Small intestine (tissue), 7 donors: ENCODE results near the gene CELF2. TPM values are rescaled to one million over a fixed set of nuclear protein-coding genes. Genes with fewer than 3 reads are reported as not detected.
A peak's percentile ranks its signal among the peaks of the same experiment; 100 is the strongest.

ENCODE experiments used
- DNase-seq, 2 donors: peaks; one replicate each; pipeline versions ENCODE4 v3.0.0 to v3.0.0-alpha.2; 2013
- FAIRE-seq: peaks from 2 replicates; lab custom pipeline; 2012; peaks lifted over from hg19 to GRCh38; lab: Jason Lieb, UNC
- H3K27ac ChIP-seq, 3 donors: one replicate each; pipeline ENCODE4 v1.5.1; 2013; ENCODE audit warnings: low read length in 2 of 3, mild to moderate bottlenecking in 2 of 3, control low read depth in 1 of 3, inconsistent platforms in 1 of 3, low read depth in 1 of 3, moderate library complexity in 1 of 3
- H3K27me3 ChIP-seq, 3 donors: one replicate each; pipeline ENCODE4 v1.6.1; 2013; ENCODE audit warnings: low read length in 3 of 3, inconsistent platforms in 1 of 3; ENCODE audit not compliant: control insufficient read depth in 3 of 3, insufficient read depth in 3 of 3
- H3K36me3 ChIP-seq, 3 donors: one replicate each; pipeline ENCODE4 v1.6.1; 2013; ENCODE audit warnings: low read length in 3 of 3, inconsistent platforms in 1 of 3, low read depth in 1 of 3, mild to moderate bottlenecking in 1 of 3, moderate library complexity in 1 of 3; ENCODE audit not compliant: control insufficient read depth in 3 of 3, insufficient read depth in 2 of 3
- H3K4me1 ChIP-seq, 3 donors: one replicate each; pipeline ENCODE4 v1.6.1; 2013; ENCODE audit warnings: low read length in 2 of 3, inconsistent platforms in 1 of 3, low read depth in 1 of 3, mild to moderate bottlenecking in 1 of 3, moderate library complexity in 1 of 3; ENCODE audit not compliant: control insufficient read depth in 3 of 3, insufficient read depth in 2 of 3
- H3K4me3 ChIP-seq, 3 donors: one replicate each; pipeline ENCODE4 v1.5.1; 2013; ENCODE audit warnings: low read length in 3 of 3, control low read depth in 1 of 3, inconsistent platforms in 1 of 3, low read depth in 1 of 3, mild to moderate bottlenecking in 1 of 3, moderate library complexity in 1 of 3
- H3K9me3 ChIP-seq, 2 donors: one replicate each; pipeline ENCODE4 v1.6.1; 2013; ENCODE audit warnings: low read depth in 1 of 2, low read length in 1 of 2; ENCODE audit not compliant: control insufficient read depth in 2 of 2, insufficient read depth in 1 of 2
- WGBS, 3 donors: extraction: QIAGEN DNeasy Blood & Tissue Kit; methylation state at CpG; one replicate each; pipeline ENCODE4 v1.1.7; 2013; 5-methylcytosine and 5-hydroxymethylcytosine counted together
- polyA plus RNA-seq, 4 donors: library from polyadenylated mRNA; stranded (reverse) in 3 of 4; unstranded in 1 of 4; fragments of 200-250 nt in 3 of 4; fragments of 120-200 nt in 1 of 4; gene quantifications; one replicate each; pipeline versions ENCODE4 v1.2.1 to v1.2.3, GENCODE V29; 2013
- donor health status: healthy with polysubstance abuse.
- donor health status: control.
- donor health status: control.
- donor health status: Bipolar disorder and iron deficiency.
- donor health status: healthy.

The CELF2 gene
- polyA plus RNA-seq, 4 donors: 1.8 to 11.6 (median 6.1) TPM

GRCh38 chr10:11007476-11008020 lies 10.1 kb upstream of the CELF2 start:
- 88 to 89% (median 89%) methylated on average over 16 of the region's 16 CpGs for WGBS, 3 donors
- Histone ChIP-seq H3K36me3 (no peaks in the 10 kb centered on the region), H3K4me1 (no peaks in the 10 kb centered on the region), H3K4me3 (no peak overlapping the region), H3K27me3 (peaks cover 0 to 8% (median 0%) of the 10 kb centered on the region in 3 donors), H3K9me3 (no peaks in the 10 kb centered on the region), H3K27ac (no peak overlapping the region)
- no peak for FAIRE-seq
- DNase-seq: no peak

GRCh38 chr10:11009471-11010308 lies 8.0 kb upstream of the CELF2 start:
- peaks cover 0 to under 1% (median 0%) of the 10 kb centered on the region in 3 donors for H3K4me1 ChIP-seq
- no peak for DNase-seq
- H3K27me3 ChIP-seq: peaks cover 0 to 13% (median 0%) of the 10 kb centered on the region in 3 donors
- peak overlapping the region in 1 of 3 donors; percentile 21 for H3K27ac ChIP-seq
- no peaks in the 10 kb centered on the region for H3K36me3 ChIP-seq
- no peak overlapping the region for H3K4me3 ChIP-seq
- H3K9me3 ChIP-seq: no peaks in the 10 kb centered on the region
- WGBS, 3 donors: 74 to 80% (median 77%) methylated on average over 13 of the region's 13 CpGs
- FAIRE-seq: no peak

GRCh38 chr10:11010582-11010981 lies 7.1 kb upstream of the CELF2 start:
- DNase-seq: no peak
- Histone ChIP-seq H3K27ac (no peak overlapping the region), H3K9me3 (no peaks in the 10 kb centered on the region), H3K4me3 (no peak overlapping the region), H3K4me1 (peaks cover 0 to 2% (median 0%) of the 10 kb centered on the region in 3 donors), H3K36me3 (no peaks in the 10 kb centered on the region), H3K27me3 (peaks cover 0 to 16% (median 0%) of the 10 kb centered on the region in 3 donors)
- 89 to 93% (median 91%) methylated on average over 6 of the region's 6 CpGs for WGBS, 3 donors
- FAIRE-seq: no peak

- peaks cover 0 to 14% (median 0%) of the 10 kb centered on the region in 3 donors for H3K27me3 ChIP-seq
- no peak for FAIRE-seq
- H3K4me1 ChIP-seq: peaks cover 0 to 2% (median 0%) of the 10 kb centered on the region in 3 donors
- WGBS, 3 donors: 64 to 83% (median 67%) methylated on average over 2 of the region's 2 CpGs
- H3K9me3 ChIP-seq: no peaks in the 10 kb centered on the region
- no peaks in the 10 kb centered on the region for H3K36me3 ChIP-seq
- H3K4me3 ChIP-seq: no peak overlapping the region
- no peak overlapping the region for H3K27ac ChIP-seq
- DNase-seq: no peak
Measured at GRCh38 chr10:11011436-11011835, 6.2 kb upstream of the CELF2 start.

- 18 to 53% (median 20%) methylated on average over 3 of the region's 3 CpGs for WGBS, 3 donors
- no peak overlapping the region for H3K27ac ChIP-seq
- H3K36me3 ChIP-seq: no peaks in the 10 kb centered on the region
- FAIRE-seq: no peak
- H3K4me1 ChIP-seq: peaks cover 0 to 2% (median 0%) of the 10 kb centered on the region in 3 donors
- no peaks in the 10 kb centered on the region for H3K9me3 ChIP-seq
- peaks cover 0 to 15% (median 0%) of the 10 kb centered on the region in 3 donors for H3K27me3 ChIP-seq
- no peak overlapping the region for H3K4me3 ChIP-seq
- DNase-seq: peak in 1 of 2 donors; percentile 24
Measured at GRCh38 chr10:11011984-11012383, 5.7 kb upstream of the CELF2 start.

- DNase-seq (no peak), FAIRE-seq (no peak)
- Histone ChIP-seq H3K4me1 (peaks cover 0 to 2% (median 0%) of the 10 kb centered on the region in 3 donors), H3K36me3 (no peaks in the 10 kb centered on the region), H3K27ac (peak overlapping the region in 1 of 3 donors; percentile 37), H3K9me3 (no peaks in the 10 kb centered on the region), H3K4me3 (no peak overlapping the region), H3K27me3 (peaks cover 0 to 20% (median 0%) of the 10 kb centered on the region in 3 donors)
- 46 to 59% (median 56%) methylated on average over 15 of the region's 15 CpGs for WGBS, 3 donors
Measured at GRCh38 chr10:11012421-11013295, 5.0 kb upstream of the CELF2 start.

GRCh38 chr10:11013836-11014235 lies 3.8 kb upstream of the CELF2 start:
- FAIRE-seq: no peak
- no peak overlapping the region for H3K27ac ChIP-seq
- WGBS, 3 donors: 68 to 71% (median 68%) methylated on average over 3 of the region's 3 CpGs

More at GRCh38 chr10:11013836-11014235, 3.8 kb upstream of the CELF2 start:
- no peaks in the 10 kb centered on the region for H3K36me3 ChIP-seq
- H3K4me1 ChIP-seq: peaks cover 0 to 2% (median 0%) of the 10 kb centered on the region in 3 donors
- peaks cover 0 to 22% (median 3%) of the 10 kb centered on the region in 3 donors for H3K27me3 ChIP-seq
- no peak overlapping the region for H3K4me3 ChIP-seq
- H3K9me3 ChIP-seq: no peaks in the 10 kb centered on the region
- DNase-seq: no peak
